GM19193 (cell line): ENCODE measurements around the gene CTNNA2.

Experiments used
- POLR2A ChIP-seq: IDR thresholded peaks from 4 replicates; pipeline ENCODE4 v1.6.1; 2011; ENCODE audit not compliant: insufficient read depth, insufficient read length; ENCODE audit errors: extremely low read depth

Gene CTNNA2

DNA sequence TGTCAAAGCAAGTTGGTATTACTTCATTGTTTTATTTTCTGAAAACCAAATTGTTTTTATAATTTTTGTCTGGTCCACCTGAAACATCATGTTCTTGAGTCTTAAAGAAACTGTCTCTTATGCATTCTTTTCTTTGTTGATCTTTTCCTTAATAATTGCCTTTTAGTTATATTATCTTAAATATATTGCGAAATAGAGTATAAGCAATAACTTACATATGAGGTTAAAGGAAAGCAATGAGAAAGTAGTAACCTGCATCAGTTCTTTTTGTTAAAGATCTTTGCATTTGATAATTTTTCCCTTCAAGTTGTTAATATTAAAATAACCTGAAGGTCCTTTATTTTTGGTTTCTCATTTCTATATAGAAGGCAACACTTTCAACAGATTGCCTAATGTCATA lies 315.0 kb downstream of the CTNNA2 start:
- TF ChIP-seq POLR2A = no peak

DNA sequence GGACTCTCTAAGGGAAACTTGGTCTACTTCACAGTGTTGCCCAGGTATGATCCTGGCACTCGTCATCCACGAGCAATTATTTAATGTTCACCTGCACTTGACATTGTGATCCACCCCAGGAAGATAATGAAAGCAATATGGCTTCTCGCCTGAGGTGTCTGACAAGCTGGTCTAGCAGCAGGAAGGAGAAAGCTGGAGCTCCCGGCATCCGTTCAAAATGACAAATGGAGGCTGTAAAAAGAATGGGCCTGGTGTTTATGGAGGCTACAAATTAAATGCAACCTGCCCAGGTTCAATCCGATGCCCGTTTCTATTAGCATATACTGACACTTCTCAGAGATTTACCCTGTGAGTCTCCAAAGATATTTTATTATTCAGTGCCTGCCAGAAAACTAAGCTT lies 317.6 kb downstream of the CTNNA2 start:
- no peak for TF ChIP-seq POLR2A

DNA sequence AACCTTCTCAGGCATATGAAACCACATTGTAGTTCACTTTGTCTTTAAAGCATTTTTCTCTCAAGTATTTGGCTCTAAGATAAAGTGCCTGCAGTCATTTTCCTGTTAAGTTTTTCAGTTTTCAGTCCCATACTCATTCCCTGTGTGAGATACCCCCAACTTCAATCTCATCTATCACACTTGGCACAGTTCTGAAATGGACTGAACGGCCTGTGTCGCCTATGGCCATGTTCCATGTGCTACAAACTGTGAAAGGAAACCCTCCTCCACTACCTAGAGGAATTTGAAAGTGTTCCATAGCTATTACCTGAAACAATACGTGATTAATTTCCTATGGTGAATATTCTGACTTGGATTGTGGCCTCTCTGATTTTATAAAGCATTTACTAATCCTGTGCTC lies 319.1 kb downstream of the CTNNA2 start:
- TF ChIP-seq POLR2A = no peak

DNA sequence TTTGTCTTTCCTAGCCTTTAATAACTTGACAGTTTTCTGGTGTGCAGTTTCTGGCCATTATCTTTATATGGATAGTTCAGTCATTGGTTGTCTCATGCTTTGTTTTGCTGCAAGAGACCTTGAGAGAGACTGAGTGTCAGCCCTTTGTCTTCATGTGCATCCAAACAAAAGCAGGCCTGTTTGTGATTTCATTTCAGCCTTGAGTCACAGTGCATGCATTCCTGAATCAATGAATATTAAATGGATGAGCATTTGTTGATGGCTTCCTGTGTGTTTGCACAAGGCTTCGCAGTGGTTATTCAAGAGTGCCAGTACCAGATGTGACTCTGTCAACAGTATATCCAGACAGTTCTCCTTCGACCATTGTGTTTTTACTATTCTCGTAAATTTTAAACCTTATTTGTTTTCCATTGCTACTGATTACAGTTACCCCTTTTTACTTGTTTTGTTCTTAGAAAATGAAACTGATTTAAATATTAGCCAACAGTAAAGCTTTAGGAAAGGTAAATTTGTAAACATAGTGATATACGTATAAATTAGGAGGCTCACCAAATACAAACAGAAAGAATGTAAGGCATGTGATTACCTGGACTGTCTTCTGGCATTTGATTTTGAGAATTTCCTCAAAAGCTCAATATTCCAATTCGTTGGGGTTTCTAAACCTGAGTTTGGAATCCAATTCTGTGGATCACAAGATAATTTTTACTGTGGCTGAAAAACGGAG lies 319.8 kb downstream of the CTNNA2 start:
- no peak for TF ChIP-seq POLR2A

DNA sequence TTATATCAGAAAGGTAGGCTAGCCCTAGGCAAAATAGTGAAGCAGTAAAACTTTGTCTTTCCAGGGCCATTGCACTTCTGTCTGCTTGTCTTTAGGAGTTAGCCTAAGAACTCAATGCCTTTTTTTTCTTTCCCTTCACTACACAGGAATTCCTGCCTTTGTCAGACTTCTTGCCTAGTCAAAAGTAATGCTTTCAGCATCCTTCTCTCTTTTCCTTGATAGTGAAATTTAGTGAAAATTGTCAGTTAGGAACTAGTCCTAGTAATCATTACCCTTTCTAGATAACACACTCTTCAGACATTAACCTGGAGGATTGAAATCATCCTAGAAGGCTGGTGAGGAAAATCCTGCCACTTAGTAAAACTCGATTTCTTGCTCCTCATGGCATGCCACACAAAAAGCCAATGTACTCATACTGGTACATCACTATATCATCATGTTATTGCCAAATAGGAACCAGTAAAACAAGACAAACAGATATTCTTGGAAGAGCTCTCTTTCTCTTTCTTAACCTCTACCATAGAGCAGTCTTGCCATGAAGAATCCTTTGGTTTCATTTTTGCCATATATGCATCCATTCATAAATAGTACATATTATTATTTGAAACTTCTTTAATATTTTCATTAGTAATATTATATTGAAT lies 320.5 kb downstream of the CTNNA2 start:
- no peak for TF ChIP-seq POLR2A

DNA sequence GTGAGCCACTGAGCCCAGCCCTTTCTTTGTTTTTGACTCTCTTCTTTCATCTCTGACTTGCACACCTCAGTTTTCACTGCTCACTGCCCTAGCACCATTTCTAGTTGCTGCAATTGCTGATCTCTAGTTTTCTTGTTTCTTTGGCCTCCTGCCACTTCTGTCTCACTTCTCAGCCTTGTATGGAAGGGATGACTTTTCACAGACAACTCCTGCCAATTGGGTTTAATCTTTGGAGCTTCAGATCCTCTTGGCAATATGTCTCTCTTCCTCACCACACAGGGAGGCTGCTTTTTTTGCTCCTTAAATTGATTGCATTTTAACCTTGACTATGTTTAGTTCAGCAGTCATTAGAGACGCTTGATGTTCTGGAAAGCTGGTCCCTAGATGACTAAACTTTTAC lies 323.1 kb downstream of the CTNNA2 start:
- TF ChIP-seq POLR2A = no peak

DNA sequence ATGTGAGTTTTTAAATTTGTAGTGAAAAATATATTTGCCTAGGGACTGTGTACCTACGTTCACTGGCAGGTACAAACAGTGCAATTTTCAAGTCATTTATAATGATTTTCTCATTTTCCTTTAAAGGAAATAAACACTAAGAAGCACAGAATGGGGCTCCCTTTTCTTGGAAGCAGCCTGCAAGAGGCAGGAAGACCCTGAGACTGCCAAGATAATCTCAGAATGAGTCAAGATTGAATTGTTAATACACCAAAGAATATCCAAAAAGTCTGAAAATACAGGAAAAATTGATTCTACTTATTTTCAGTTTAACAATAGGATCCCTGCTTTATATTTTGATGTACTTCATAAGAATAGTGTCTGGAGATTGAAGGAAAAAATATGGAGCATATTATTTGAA lies 331.2 kb downstream of the CTNNA2 start:
- TF ChIP-seq POLR2A = no peak

GRCh38 chr2:79846878-79847277 lies 334.0 kb downstream of the CTNNA2 start:
- TF ChIP-seq POLR2A = no peak

DNA sequence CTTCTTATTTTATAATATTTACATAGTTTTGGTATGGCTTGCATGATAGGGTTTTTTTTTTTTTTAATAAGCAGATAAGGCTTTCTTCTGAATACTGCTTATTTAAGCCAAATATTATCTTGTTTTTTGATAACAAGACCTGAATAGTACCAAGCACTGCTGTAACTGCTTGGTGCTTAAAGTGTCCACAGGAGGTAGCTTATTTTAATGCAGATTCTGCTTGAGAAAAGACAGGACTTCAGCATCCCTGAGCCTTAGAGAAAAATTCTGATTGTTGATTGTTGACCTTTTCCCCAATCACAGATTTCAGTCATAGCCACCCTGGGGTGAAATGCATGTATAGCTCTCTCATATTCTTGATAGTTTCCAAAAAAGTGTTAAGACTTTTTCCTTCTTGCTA lies 336.4 kb downstream of the CTNNA2 start:
- TF ChIP-seq POLR2A = no peak

DNA sequence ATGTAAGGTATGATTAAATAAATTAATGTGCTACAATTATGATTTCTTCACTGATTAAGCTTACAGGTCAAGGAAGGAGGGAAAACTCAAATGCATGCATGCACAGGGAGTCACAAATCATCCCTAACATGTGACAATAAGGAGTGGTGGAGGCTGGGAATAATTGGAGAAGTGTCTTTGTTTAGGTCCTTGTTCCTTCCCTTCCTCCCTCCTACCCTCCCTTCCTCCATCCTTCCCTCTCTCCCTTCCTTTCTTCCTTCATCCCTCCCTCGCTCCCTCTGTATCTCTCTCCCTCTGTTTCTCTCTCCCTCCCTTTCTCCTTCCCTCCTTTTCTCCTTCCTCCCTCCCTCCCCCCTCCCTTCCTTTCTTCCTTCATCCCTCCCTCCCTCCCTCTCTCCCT lies 337.1 kb downstream of the CTNNA2 start:
- no peak for TF ChIP-seq POLR2A

GRCh38 chr2:79850912-79851311 lies 338.1 kb downstream of the CTNNA2 start:
- no peak for TF ChIP-seq POLR2A

- TF ChIP-seq POLR2A = no peak
These were observed 342.6 kb downstream of the CTNNA2 start for GRCh38 chr2:79855264-79856006.

- no peak for TF ChIP-seq POLR2A
These were observed 345.0 kb downstream of the CTNNA2 start for GRCh38 chr2:79857888-79858287.

DNA sequence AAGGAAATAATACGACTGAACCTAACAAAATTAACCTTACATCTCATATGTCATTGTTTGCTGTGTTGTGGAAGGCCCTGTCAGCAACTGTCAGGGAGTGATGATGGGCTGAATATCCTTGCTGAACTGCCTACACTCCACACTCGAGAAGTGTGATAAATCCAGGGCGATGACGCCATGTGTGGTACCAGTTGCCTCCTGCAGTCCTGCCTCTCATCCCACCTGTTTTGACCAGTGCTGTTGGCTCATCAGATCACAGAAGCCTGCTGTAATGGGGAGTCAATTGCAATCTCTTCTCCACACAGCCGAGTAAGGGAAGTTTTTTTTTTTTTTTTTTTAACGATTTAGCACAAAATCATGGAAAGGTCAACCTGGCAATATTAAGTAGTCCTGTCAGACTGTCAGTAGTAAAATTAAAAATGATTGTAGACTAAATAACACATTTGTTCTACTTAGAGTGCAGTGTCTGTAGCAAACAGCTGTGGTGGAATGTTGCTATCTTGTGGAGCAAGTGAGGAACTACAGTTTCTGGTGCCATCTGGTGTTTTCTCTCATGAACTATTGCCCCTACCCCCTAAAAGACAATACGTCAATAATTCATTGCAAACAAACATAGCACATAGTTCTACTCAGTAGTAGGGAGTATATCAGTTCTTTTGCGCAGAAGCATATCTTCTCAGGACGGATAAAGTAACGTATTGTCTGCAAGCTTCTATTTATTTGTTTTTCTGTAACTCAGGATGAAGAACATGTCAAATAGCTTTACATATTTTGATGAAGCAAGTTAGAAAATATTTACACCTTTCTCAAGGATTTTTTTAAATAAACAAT lies 347.6 kb downstream of the CTNNA2 start:
- no peak for TF ChIP-seq POLR2A

GRCh38 chr2:79861059-79861374 lies 348.2 kb downstream of the CTNNA2 start:
- TF ChIP-seq POLR2A = no peak

GRCh38 chr2:79862756-79863155 lies 349.9 kb downstream of the CTNNA2 start:
- TF ChIP-seq POLR2A = no peak

- TF ChIP-seq POLR2A = no peak
These were observed 359.8 kb downstream of the CTNNA2 start for GRCh38 chr2:79872656-79873055.
